GM23338 (cell line): Measurements from ENCODE around the gene KCNIP3. TPM values are rescaled to one million over a fixed set of nuclear protein-coding genes. Genes with fewer than 3 reads are reported as not detected.

ENCODE experiments used
- ATAC-seq: fragments of 200-7000 bp; cut with Tn5 transposase; 3 replicates; pipeline ENCODE4 v1.9.1; 2020
- DNase-seq: peaks from one replicate; pipeline ENCODE4 v3.0.0-alpha.2; 2015; ENCODE audit warnings: low spot score
- H2AFZ ChIP-seq: fragments of 200-600 bp; sonication (generic); 2 replicates; pipeline ENCODE4 v1.8.0; 2016; ENCODE audit warnings: antibody characterized with exemption, mild to moderate bottlenecking, moderate library complexity
- H3F3A ChIP-seq: fragments of 200-600 bp; sonication (generic); replicated peaks from 2 replicates; pipeline ENCODE4 v1.8.0; 2017; ENCODE audit warnings: antibody characterized with exemption, mixed run types, low read depth
- H3K27ac ChIP-seq: fragments of 200-600 bp; sonication (generic); 2 replicates; pipeline ENCODE4 v1.6.1; 2016; ENCODE audit warnings: low read depth
- H3K27me3 ChIP-seq: fragments of 200-600 bp; sonication (generic); 2 replicates; pipeline ENCODE4 v1.8.0; 2016; ENCODE audit warnings: mild to moderate bottlenecking, mixed run types, moderate library complexity; ENCODE audit not compliant: insufficient read depth
- H3K36me3 ChIP-seq: fragments of 200-600 bp; sonication (generic); 2 replicates; pipeline ENCODE4 v1.8.0; 2016; ENCODE audit warnings: mild to moderate bottlenecking; ENCODE audit not compliant: insufficient read depth
- H3K4me1 ChIP-seq: fragments of 200-600 bp; sonication (generic); 2 replicates; pipeline ENCODE4 v1.8.0; 2016; ENCODE audit warnings: mild to moderate bottlenecking, moderate library complexity; ENCODE audit not compliant: insufficient read depth
- H3K4me2 ChIP-seq: fragments of 200-600 bp; sonication (generic); 2 replicates; pipeline ENCODE4 v1.7.1; 2017; ENCODE audit warnings: mixed run types
- H3K4me3 ChIP-seq: fragments of 200-600 bp; sonication (generic); 2 replicates; pipeline ENCODE4 v1.6.1; 2016; ENCODE audit warnings: mixed run types
- H3K79me2 ChIP-seq: fragments of 200-600 bp; sonication (generic); replicated peaks from 2 replicates; pipeline ENCODE4 v1.8.0; 2017; ENCODE audit warnings: mild to moderate bottlenecking; ENCODE audit not compliant: insufficient read depth
- H3K9me2 ChIP-seq: fragments of 200-600 bp; sonication (generic); 2 replicates; pipeline ENCODE4 v1.8.0; 2017; ENCODE audit not compliant: insufficient read depth
- H4K20me1 ChIP-seq: fragments of 200-600 bp; sonication (generic); replicated peaks from 2 replicates; pipeline ENCODE4 v1.8.0; 2017; ENCODE audit warnings: mild to moderate bottlenecking; ENCODE audit not compliant: insufficient read depth
- H3K27ac Mint-ChIP-seq: 2 replicates; pipeline ENCODE4 v1.8.0; 2020; ENCODE audit warnings: inconsistent platforms, mild to moderate bottlenecking, moderate library complexity, mixed read lengths
- H3K27me3 Mint-ChIP-seq: 3 replicates; pipeline ENCODE4 v1.8.0; 2022; ENCODE audit warnings: low read depth, mild to moderate bottlenecking, moderate library complexity, mixed read lengths, inconsistent platforms; ENCODE audit not compliant: insufficient read depth, poor library complexity
- H3K36me3 Mint-ChIP-seq: 3 replicates; pipeline ENCODE4 v1.8.0; 2021; ENCODE audit warnings: low read depth, mild to moderate bottlenecking, inconsistent platforms, moderate library complexity, mixed read lengths
- H3K4me1 Mint-ChIP-seq: 3 replicates; pipeline ENCODE4 v1.8.0; 2020; ENCODE audit warnings: mild to moderate bottlenecking, inconsistent platforms, mixed read lengths
- H3K4me3 Mint-ChIP-seq: 3 replicates; pipeline ENCODE4 v1.8.0; 2021; ENCODE audit warnings: moderate library complexity, mild to moderate bottlenecking, inconsistent platforms, mixed read lengths
- H3K9me3 Mint-ChIP-seq: 3 replicates; pipeline ENCODE4 v1.8.0; 2020; ENCODE audit warnings: moderate library complexity, mild to moderate bottlenecking, inconsistent platforms, mixed read lengths
- EZH2phosphoT487 ChIP-seq: fragments of 200-600 bp; sonication (generic); IDR thresholded peaks from one replicate; pipeline ENCODE4 v1.8.1; 2018; ENCODE audit warnings: antibody characterized with exemption; ENCODE audit not compliant: unreplicated experiment
- NANOG ChIP-seq: IDR thresholded peaks from 2 replicates; pipeline ENCODE4 v1.6.1; 2016; ENCODE audit warnings: antibody characterized with exemption, borderline replicate concordance
- POLR2AphosphoS5 ChIP-seq: IDR thresholded peaks from 2 replicates; pipeline ENCODE4 v1.6.1; 2016; ENCODE audit warnings: antibody characterized with exemption, low read depth
- STAT1 ChIP-seq: IDR thresholded peaks from one replicate; pipeline ENCODE4 v1.6.1; 2016; ENCODE audit warnings: antibody characterized with exemption; ENCODE audit not compliant: unreplicated experiment
- ZNF114 ChIP-seq: fragments of 250-450 bp; sonication (Bioruptor Pico); IDR thresholded peaks from 2 replicates; pipeline ENCODE4 v1.5.0; 2020; ENCODE audit warnings: mild to moderate bottlenecking, moderate library complexity
- ZNF331 ChIP-seq: fragments of 250-450 bp; sonication (Bioruptor Pico); IDR thresholded peaks from 2 replicates; pipeline ENCODE4 v1.5.0; 2020; ENCODE audit warnings: low read depth, mild to moderate bottlenecking, moderate library complexity
- polyA plus RNA-seq: library from polyadenylated mRNA; unstranded; fragments of >200 nt; fragmentation: Nextera tagmentation; extraction: Ambion mirVana; gene quantifications from 2 replicates; pipeline ENCODE4 v1.2.1, GENCODE V29; 2016
- total RNA-seq: library from RNA; depleted of rRNA; stranded (reverse); fragments of >200 nt; shearing (Covaris generic); gene quantifications from 2 replicates; pipeline ENCODE4 v1.2.3, GENCODE V29; 2014
- TF ChIP-seq, protein P1 (sequence below): fragments of 250-450 bp; sonication (Bioruptor Pico); IDR thresholded peaks from 2 replicates; pipeline ENCODE4 v1.5.0; 2020; ENCODE audit warnings: mild to moderate bottlenecking, moderate library complexity
- TF ChIP-seq, protein P2 (sequence below), 2 experiments: fragments of 200-600 bp in 1 of 2; sonication (generic) in 1 of 2; conservative IDR thresholded peaks; 2 replicates each; pipeline versions ENCODE4 v1.5.1 to v1.6.1; 2016 to 2017; ENCODE audit warnings: antibody characterized with exemption in 2 of 2, low read depth in 2 of 2, mild to moderate bottlenecking in 2 of 2, moderate library complexity in 1 of 2
- TF ChIP-seq, protein P3 (sequence below): IDR thresholded peaks from one replicate; pipeline ENCODE4 v1.6.1; 2018; ENCODE audit warnings: antibody characterized with exemption; ENCODE audit not compliant: unreplicated experiment

Gene KCNIP3
- total and polyA plus RNA-seq, 2 experiments from 2014 or later = 0.32 to 0.83 TPM

DNA sequence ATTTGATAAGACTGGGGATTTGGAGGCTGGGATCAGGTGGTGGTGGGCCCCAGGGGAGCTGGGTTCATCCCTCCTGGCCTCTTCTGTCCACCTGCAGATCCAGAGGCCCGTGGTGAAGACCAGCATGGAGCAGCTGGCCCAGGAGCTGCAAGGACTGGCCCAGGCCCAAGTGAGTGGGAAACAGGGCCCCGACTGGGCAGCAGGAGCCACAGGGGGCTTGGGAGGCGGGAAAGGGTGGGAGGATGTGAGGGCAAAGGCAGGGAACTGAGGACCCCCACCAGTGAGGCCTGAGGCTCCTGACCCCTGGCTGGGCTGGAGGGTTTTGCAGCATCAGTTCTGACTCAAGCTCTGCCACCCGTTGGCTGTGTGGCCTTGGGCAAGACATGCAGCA is 11.6 kb upstream of the KCNIP3 start (continued):
- TF ChIP-seq, protein P1, sequence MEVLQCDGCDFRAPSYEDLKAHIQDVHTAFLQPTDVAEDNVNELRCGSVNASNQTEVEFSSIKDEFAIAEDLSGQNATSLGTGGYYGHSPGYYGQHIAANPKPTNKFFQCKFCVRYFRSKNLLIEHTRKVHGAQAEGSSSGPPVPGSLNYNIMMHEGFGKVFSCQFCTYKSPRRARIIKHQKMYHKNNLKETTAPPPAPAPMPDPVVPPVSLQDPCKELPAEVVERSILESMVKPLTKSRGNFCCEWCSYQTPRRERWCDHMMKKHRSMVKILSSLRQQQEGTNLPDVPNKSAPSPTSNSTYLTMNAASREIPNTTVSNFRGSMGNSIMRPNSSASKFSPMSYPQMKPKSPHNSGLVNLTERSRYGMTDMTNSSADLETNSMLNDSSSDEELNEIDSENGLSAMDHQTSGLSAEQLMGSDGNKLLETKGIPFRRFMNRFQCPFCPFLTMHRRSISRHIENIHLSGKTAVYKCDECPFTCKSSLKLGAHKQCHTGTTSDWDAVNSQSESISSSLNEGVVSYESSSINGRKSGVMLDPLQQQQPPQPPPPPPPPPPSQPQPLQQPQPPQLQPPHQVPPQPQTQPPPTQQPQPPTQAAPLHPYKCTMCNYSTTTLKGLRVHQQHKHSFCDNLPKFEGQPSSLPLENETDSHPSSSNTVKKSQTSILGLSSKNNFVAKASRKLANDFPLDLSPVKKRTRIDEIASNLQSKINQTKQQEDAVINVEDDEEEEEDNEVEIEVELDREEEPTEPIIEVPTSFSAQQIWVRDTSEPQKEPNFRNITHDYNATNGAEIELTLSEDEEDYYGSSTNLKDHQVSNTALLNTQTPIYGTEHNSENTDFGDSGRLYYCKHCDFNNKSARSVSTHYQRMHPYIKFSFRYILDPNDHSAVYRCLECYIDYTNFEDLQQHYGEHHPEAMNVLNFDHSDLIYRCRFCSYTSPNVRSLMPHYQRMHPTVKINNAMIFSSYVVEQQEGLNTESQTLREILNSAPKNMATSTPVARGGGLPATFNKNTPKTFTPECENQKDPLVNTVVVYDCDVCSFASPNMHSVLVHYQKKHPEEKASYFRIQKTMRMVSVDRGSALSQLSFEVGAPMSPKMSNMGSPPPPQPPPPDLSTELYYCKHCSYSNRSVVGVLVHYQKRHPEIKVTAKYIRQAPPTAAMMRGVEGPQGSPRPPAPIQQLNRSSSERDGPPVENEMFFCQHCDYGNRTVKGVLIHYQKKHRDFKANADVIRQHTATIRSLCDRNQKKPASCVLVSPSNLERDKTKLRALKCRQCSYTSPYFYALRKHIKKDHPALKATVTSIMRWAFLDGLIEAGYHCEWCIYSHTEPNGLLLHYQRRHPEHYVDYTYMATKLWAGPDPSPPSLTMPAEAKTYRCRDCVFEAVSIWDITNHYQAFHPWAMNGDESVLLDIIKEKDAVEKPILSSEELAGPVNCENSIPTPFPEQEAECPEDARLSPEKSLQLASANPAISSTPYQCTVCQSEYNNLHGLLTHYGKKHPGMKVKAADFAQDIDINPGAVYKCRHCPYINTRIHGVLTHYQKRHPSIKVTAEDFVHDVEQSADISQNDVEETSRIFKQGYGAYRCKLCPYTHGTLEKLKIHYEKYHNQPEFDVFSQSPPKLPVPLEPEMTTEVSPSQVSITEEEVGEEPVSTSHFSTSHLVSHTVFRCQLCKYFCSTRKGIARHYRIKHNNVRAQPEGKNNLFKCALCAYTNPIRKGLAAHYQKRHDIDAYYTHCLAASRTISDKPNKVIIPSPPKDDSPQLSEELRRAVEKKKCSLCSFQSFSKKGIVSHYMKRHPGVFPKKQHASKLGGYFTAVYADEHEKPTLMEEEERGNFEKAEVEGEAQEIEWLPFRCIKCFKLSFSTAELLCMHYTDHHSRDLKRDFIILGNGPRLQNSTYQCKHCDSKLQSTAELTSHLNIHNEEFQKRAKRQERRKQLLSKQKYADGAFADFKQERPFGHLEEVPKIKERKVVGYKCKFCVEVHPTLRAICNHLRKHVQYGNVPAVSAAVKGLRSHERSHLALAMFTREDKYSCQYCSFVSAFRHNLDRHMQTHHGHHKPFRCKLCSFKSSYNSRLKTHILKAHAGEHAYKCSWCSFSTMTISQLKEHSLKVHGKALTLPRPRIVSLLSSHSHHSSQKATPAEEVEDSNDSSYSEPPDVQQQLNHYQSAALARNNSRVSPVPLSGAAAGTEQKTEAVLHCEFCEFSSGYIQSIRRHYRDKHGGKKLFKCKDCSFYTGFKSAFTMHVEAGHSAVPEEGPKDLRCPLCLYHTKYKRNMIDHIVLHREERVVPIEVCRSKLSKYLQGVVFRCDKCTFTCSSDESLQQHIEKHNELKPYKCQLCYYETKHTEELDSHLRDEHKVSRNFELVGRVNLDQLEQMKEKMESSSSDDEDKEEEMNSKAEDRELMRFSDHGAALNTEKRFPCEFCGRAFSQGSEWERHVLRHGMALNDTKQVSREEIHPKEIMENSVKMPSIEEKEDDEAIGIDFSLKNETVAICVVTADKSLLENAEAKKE = no peak
- TF ChIP-seq, protein P2, sequence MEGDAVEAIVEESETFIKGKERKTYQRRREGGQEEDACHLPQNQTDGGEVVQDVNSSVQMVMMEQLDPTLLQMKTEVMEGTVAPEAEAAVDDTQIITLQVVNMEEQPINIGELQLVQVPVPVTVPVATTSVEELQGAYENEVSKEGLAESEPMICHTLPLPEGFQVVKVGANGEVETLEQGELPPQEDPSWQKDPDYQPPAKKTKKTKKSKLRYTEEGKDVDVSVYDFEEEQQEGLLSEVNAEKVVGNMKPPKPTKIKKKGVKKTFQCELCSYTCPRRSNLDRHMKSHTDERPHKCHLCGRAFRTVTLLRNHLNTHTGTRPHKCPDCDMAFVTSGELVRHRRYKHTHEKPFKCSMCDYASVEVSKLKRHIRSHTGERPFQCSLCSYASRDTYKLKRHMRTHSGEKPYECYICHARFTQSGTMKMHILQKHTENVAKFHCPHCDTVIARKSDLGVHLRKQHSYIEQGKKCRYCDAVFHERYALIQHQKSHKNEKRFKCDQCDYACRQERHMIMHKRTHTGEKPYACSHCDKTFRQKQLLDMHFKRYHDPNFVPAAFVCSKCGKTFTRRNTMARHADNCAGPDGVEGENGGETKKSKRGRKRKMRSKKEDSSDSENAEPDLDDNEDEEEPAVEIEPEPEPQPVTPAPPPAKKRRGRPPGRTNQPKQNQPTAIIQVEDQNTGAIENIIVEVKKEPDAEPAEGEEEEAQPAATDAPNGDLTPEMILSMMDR (conservative IDR thresholded peaks at IDR 0.05; ENCODE audit: low read depth in 2 of 2) = no peak
- no peak for TF ChIP-seq ZNF331
- TF ChIP-seq POLR2AphosphoS5 = no peak

DNA sequence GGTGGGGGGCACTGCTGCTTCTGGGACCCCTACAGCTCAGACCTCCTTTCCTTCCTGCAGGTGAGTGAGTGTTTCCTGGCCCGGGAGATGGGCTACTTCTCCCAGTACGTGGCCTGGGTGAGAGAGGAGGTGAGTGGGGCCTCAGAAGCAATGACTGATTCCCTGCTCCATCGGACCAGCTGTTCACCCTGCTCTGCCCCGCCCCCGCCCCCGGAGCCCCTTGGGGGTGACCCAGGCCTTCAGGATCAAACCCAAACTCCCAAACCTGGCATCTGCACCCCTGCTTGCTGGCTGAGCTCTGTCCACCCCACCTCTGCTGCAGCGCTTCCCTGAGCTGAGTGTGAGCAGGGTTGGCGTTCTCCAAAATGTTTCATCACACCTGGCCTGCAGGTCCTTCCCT is 9.8 kb upstream of the KCNIP3 start:
- no peaks in the 10 kb centered on the region for H3K79me2 ChIP-seq
- no peaks in the 10 kb centered on the region for H3K36me3 ChIP-seq
- H3K4me3 ChIP-seq = no peak overlapping the region
- H3K4me1 Mint-ChIP-seq = peaks cover 3% of the 10 kb centered on the region
- no peak overlapping the region for H2AFZ ChIP-seq
- peaks cover 6% of the 10 kb centered on the region for H3K27me3 Mint-ChIP-seq
- H3K36me3 Mint-ChIP-seq = peaks cover 15% of the 10 kb centered on the region
- H3K9me2 ChIP-seq = no peaks in the 10 kb centered on the region
- no peaks in the 10 kb centered on the region for H3K4me1 ChIP-seq
- H3K4me3 Mint-ChIP-seq = no peak overlapping the region
- H3K27me3 ChIP-seq = no peaks in the 10 kb centered on the region
- H3K4me2 ChIP-seq = no peak overlapping the region
- H3K9me3 Mint-ChIP-seq = peaks cover 20% of the 10 kb centered on the region
- no peaks in the 10 kb centered on the region for H3F3A ChIP-seq
- no peaks in the 10 kb centered on the region for H4K20me1 ChIP-seq
- H3K27ac Mint-ChIP-seq = no peak overlapping the region
- ATAC-seq (no peak), DNase-seq (no peak)
- no peak overlapping the region for H3K27ac ChIP-seq
- TF ChIP-seq, protein P3, sequence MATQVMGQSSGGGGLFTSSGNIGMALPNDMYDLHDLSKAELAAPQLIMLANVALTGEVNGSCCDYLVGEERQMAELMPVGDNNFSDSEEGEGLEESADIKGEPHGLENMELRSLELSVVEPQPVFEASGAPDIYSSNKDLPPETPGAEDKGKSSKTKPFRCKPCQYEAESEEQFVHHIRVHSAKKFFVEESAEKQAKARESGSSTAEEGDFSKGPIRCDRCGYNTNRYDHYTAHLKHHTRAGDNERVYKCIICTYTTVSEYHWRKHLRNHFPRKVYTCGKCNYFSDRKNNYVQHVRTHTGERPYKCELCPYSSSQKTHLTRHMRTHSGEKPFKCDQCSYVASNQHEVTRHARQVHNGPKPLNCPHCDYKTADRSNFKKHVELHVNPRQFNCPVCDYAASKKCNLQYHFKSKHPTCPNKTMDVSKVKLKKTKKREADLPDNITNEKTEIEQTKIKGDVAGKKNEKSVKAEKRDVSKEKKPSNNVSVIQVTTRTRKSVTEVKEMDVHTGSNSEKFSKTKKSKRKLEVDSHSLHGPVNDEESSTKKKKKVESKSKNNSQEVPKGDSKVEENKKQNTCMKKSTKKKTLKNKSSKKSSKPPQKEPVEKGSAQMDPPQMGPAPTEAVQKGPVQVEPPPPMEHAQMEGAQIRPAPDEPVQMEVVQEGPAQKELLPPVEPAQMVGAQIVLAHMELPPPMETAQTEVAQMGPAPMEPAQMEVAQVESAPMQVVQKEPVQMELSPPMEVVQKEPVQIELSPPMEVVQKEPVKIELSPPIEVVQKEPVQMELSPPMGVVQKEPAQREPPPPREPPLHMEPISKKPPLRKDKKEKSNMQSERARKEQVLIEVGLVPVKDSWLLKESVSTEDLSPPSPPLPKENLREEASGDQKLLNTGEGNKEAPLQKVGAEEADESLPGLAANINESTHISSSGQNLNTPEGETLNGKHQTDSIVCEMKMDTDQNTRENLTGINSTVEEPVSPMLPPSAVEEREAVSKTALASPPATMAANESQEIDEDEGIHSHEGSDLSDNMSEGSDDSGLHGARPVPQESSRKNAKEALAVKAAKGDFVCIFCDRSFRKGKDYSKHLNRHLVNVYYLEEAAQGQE = no peak
- TF ChIP-seq, protein P2 (conservative IDR thresholded peaks at IDR 0.05; ENCODE audit: low read depth in 2 of 2) = no peak
- no peak for TF ChIP-seq STAT1
- TF ChIP-seq NANOG = no peak
- no peak for TF ChIP-seq EZH2phosphoT487
- no peak for TF ChIP-seq ZNF114
- no peak for TF ChIP-seq POLR2AphosphoS5
